Omental fat pad (tissue), 4 donors: ENCODE measurements around the gene ZNF492. TPM values are rescaled to one million over a fixed set of nuclear protein-coding genes. Genes with fewer than 3 reads are reported as not detected.
"Not testable (repeated sequence)": the region's sequence is repeated elsewhere in the genome, so short reads cannot be mapped to it uniquely, and the experiment has no call there.

Experiments
- ATAC-seq: fragments of 150-250 bp; one replicate; pipeline ENCODE4 v1.9.1; 2016; ENCODE audit warnings: mild to moderate bottlenecking, moderate library complexity; ENCODE audit not compliant: low FRiP score
- DNase-seq: peaks from one replicate; pipeline ENCODE4 v3.0.0-alpha.2; 2019; ENCODE audit warnings: low spot score
- total RNA-seq, 4 donors: library from RNA; depleted of rRNA; stranded (reverse); fragments of >200 nt; gene quantifications; one replicate each; pipeline ENCODE4 v1.1.0, GENCODE V29; 2016
- TF ChIP-seq, protein P1 (sequence below), 3 donors: fragments of 450-650 bp; IDR thresholded peaks; one replicate each; pipeline ENCODE4 v1.5.1; 2016 to 2017; ENCODE audit warnings: antibody characterized with exemption in 3 of 3, mild to moderate bottlenecking in 3 of 3, moderate library complexity in 2 of 3

The ZNF492 gene
- total RNA-seq, 4 donors from 2014 or later: 0.12 to 0.32 (median 0.22) TPM

DNA sequence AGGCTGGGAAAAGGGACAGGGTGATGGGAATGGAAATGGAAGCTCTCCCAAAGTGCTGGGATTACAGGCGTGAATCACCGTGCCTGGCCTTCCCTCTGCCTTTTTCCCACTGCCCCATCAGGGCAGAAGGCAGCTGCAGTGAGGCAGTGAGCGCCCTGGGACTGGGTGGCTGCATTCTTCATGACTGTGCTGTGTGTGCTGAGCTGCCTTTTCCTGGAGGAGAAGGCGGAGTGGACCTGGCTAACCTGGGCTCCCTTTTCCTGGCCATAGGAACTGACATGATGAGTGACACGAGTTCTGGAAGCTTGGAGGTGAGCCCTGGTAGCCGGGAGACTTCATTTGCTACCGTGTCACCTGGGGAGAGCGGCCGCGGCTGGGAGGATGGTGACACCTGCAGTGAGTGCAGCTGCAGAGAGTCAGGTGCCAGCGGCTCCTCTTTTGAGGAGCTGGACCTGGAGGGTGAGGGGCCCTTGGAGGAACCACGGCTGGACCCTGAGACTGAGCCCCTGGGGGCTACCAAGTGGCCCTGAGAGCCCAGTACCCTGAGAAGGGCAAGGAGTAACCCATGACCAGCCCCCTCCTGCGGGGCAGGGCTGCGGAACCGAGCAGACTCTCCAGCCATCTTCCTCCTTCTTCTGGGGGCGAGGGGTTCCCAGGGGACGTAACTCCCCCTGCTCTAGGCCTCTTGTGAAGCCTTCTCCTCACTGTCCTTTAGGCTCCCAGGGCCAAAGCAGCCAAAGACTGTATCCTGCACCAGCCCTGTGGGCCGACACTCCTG lies 26.3 kb upstream of the ZNF492 start:
- DNase-seq (no peak), ATAC-seq (no peak)
- TF ChIP-seq, protein P1, sequence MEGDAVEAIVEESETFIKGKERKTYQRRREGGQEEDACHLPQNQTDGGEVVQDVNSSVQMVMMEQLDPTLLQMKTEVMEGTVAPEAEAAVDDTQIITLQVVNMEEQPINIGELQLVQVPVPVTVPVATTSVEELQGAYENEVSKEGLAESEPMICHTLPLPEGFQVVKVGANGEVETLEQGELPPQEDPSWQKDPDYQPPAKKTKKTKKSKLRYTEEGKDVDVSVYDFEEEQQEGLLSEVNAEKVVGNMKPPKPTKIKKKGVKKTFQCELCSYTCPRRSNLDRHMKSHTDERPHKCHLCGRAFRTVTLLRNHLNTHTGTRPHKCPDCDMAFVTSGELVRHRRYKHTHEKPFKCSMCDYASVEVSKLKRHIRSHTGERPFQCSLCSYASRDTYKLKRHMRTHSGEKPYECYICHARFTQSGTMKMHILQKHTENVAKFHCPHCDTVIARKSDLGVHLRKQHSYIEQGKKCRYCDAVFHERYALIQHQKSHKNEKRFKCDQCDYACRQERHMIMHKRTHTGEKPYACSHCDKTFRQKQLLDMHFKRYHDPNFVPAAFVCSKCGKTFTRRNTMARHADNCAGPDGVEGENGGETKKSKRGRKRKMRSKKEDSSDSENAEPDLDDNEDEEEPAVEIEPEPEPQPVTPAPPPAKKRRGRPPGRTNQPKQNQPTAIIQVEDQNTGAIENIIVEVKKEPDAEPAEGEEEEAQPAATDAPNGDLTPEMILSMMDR (IDR thresholded peaks at IDR 0.05): no peak

GRCh38 chr19:22608441-22608840 lies 25.7 kb upstream of the ZNF492 start:
- TF ChIP-seq, protein P1 (IDR thresholded peaks at IDR 0.05): no peak
- ATAC-seq (no peak), DNase-seq (no peak)

GRCh38 chr19:22609630-22610029 lies 24.5 kb upstream of the ZNF492 start:
- DNase-seq (no peak), ATAC-seq (no peak)
- TF ChIP-seq, protein P1 (IDR thresholded peaks at IDR 0.05): no peak

DNA sequence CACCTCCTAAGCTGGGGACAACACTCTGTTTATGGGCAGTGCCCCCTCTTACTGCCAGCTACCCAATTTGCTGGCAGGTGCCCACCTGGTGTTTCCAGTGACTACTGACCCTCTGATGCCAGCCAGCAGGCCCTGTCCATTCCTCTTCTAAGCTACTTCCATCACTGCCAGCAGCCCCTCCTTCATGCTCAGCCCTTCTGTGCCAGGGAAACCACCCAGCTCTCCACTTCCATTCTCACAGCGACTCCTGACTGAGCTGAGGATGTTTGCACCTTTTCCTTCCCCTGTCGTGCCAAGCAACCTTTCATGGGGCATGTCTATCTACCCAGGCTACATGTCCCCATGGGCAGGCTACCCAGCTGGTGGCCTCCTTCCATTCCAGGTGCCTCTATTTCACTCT lies 24.0 kb upstream of the ZNF492 start:
- no peak for DNase-seq
- TF ChIP-seq, protein P1 (IDR thresholded peaks at IDR 0.05): no peak

DNA sequence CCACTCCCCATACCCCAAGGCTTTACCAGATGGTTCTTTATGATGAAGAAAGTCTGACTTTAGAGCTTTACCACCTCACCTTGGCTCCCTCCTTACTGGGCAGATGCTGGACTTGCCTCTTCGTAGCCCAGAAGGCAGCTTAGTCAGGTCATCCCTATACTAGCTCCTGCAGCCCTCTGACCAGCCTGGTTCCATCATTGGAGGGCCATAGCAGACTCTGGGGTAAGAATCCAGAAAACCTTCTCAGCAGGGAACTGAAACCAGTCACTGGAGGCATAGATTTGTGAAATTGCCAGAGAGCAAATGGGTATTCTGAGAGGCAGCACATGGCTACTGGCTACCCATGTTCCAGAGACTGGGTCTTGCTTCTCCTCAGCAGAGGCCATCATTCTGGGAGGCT lies 21.8 kb upstream of the ZNF492 start:
- TF ChIP-seq, protein P1 (IDR thresholded peaks at IDR 0.05): no peak
- ATAC-seq (no peak), DNase-seq (no peak)

More for the DNA sequence above, 24.0 kb upstream of the ZNF492 start:
- ATAC-seq: no peak

DNA sequence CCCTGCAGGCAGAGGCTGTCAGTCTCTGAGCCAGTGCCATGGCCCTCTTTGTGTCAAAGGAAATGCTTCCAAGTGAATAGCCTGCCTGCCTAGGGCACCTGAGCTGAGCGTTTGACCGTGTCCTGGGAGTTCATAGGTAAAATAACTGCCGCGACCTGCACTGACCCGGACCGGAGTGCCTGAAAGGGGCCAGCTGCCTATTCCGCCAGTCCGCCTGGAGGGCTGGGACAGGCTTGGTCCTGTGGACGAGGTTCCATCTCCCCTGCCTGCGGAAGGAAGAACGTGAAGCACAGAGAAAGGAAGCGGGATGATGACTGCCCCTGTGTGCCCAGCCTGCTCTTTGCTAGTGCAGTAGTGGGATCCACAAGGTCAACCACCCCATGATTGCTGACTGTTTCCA lies 17.5 kb upstream of the ZNF492 start:
- ATAC-seq (no peak), DNase-seq (no peak)
- TF ChIP-seq, protein P1 (IDR thresholded peaks at IDR 0.05): no peak

GRCh38 chr19:22617181-22617580 lies 16.9 kb upstream of the ZNF492 start:
- not testable (repeated sequence) for ATAC-seq, DNase-seq
